Activated T-helper 17 cell treated with anti-CD3 and anti-CD28 coated beads, Interleukin-2, amount 50 U/mL, for 72 hours (primary cell): Measurements from ENCODE around the gene GKN1. TPM values are rescaled to one million over a fixed set of nuclear protein-coding genes. Genes with fewer than 3 reads are reported as not detected.

Experiments used
- ATAC-seq: fragments of 150-1000 bp; cut with Tn5 transposase; replicated peaks from 2 replicates; pipeline ENCODE4 v1.10.0; 2021; ENCODE audit warnings: mild to moderate bottlenecking, moderate library complexity
- H3K27ac Mint-ChIP-seq: one replicate; pipeline ENCODE4 v1.8.0; 2022; ENCODE audit warnings: mixed read lengths
- H3K27me3 Mint-ChIP-seq: one replicate; pipeline ENCODE4 v1.8.0; 2022; ENCODE audit warnings: mixed read lengths
- H3K36me3 Mint-ChIP-seq: one replicate; pipeline ENCODE4 v1.8.0; 2022; ENCODE audit warnings: low read depth, mild to moderate bottlenecking, mixed read lengths
- H3K4me1 Mint-ChIP-seq: one replicate; pipeline ENCODE4 v1.8.0; 2022; ENCODE audit warnings: mixed read lengths
- H3K4me3 Mint-ChIP-seq: one replicate; pipeline ENCODE4 v1.8.0; 2022; ENCODE audit warnings: mild to moderate bottlenecking, mixed read lengths
- H3K9me3 Mint-ChIP-seq: one replicate; pipeline ENCODE4 v1.8.0; 2022; ENCODE audit warnings: mixed read lengths
- total RNA-seq, 2 donors: library from RNA; stranded (reverse); gene quantifications; one replicate each; pipeline ENCODE4 v1.2.3, GENCODE V29; 2022

GKN1 gene
- total RNA-seq, 2 donors from 2014 or later: not detected

- Mint-ChIP-seq H3K27me3 (peaks cover 43% of the 10 kb centered on the region), H3K36me3 (no peaks in the 10 kb centered on the region), H3K9me3 (no peaks in the 10 kb centered on the region), H3K4me1 (no peaks in the 10 kb centered on the region), H3K27ac (no peak overlapping the region), H3K4me3 (no peak overlapping the region)
- no peak for ATAC-seq
Measured at GRCh38 chr2:68974946-68975665, 670 bp downstream of the GKN1 start.

- Mint-ChIP-seq H3K4me1 (no peaks in the 10 kb centered on the region), H3K27me3 (peaks cover 43% of the 10 kb centered on the region), H3K9me3 (no peaks in the 10 kb centered on the region), H3K27ac (no peak overlapping the region), H3K36me3 (no peaks in the 10 kb centered on the region), H3K4me3 (no peak overlapping the region)
- ATAC-seq: no peak
Measured at GRCh38 chr2:68975844-68976243, 1.4 kb downstream of the GKN1 start.

GRCh38 chr2:68977453-68977852 lies 3.0 kb downstream of the GKN1 start:
- Mint-ChIP-seq H3K27ac (no peak overlapping the region), H3K36me3 (no peaks in the 10 kb centered on the region), H3K4me3 (no peak overlapping the region), H3K4me1 (no peaks in the 10 kb centered on the region), H3K9me3 (no peaks in the 10 kb centered on the region), H3K27me3 (peaks cover 49% of the 10 kb centered on the region)
- no peak for ATAC-seq

GRCh38 chr2:68978098-68978497 lies 3.7 kb downstream of the GKN1 start:
- Mint-ChIP-seq H3K4me3 (no peak overlapping the region), H3K9me3 (no peaks in the 10 kb centered on the region), H3K36me3 (no peaks in the 10 kb centered on the region), H3K27me3 (peaks cover 44% of the 10 kb centered on the region), H3K4me1 (no peaks in the 10 kb centered on the region), H3K27ac (no peak overlapping the region)
- ATAC-seq: no peak

GRCh38 chr2:68980956-68981355 lies 6.5 kb downstream of the GKN1 start:
- no peak overlapping the region for H3K27ac Mint-ChIP-seq
- H3K4me3 Mint-ChIP-seq: no peak overlapping the region
- no peaks in the 10 kb centered on the region for H3K36me3 Mint-ChIP-seq
- H3K27me3 Mint-ChIP-seq: peaks cover 29% of the 10 kb centered on the region
- no peak for ATAC-seq
- H3K9me3 Mint-ChIP-seq: no peaks in the 10 kb centered on the region
- H3K4me1 Mint-ChIP-seq: no peaks in the 10 kb centered on the region

- H3K36me3 Mint-ChIP-seq: no peaks in the 10 kb centered on the region
- no peak overlapping the region for H3K4me3 Mint-ChIP-seq
- H3K4me1 Mint-ChIP-seq: no peaks in the 10 kb centered on the region
- no peak overlapping the region for H3K27ac Mint-ChIP-seq
- peaks cover 11% of the 10 kb centered on the region for H3K27me3 Mint-ChIP-seq
- no peak for ATAC-seq
- H3K9me3 Mint-ChIP-seq: no peaks in the 10 kb centered on the region
Measured at GRCh38 chr2:68987021-68987503, 12.6 kb downstream of the GKN1 start.

- Mint-ChIP-seq H3K9me3 (no peaks in the 10 kb centered on the region), H3K4me3 (no peak overlapping the region), H3K36me3 (no peaks in the 10 kb centered on the region), H3K27ac (no peak overlapping the region), H3K4me1 (no peaks in the 10 kb centered on the region), H3K27me3 (peaks cover 18% of the 10 kb centered on the region)
- ATAC-seq: no peak
Measured at GRCh38 chr2:68989035-68989434, 14.6 kb downstream of the GKN1 start.

GRCh38 chr2:68992341-68992740 lies 17.9 kb downstream of the GKN1 start:
- H3K9me3 Mint-ChIP-seq: no peaks in the 10 kb centered on the region
- H3K27me3 Mint-ChIP-seq: peaks cover 18% of the 10 kb centered on the region
- H3K4me3 Mint-ChIP-seq: no peak overlapping the region
- no peaks in the 10 kb centered on the region for H3K4me1 Mint-ChIP-seq
- no peak for ATAC-seq
- H3K36me3 Mint-ChIP-seq: no peaks in the 10 kb centered on the region
- H3K27ac Mint-ChIP-seq: no peak overlapping the region

- Mint-ChIP-seq H3K27me3 (peaks cover 18% of the 10 kb centered on the region), H3K36me3 (no peaks in the 10 kb centered on the region), H3K4me1 (no peaks in the 10 kb centered on the region), H3K4me3 (no peak overlapping the region), H3K27ac (no peak overlapping the region), H3K9me3 (no peaks in the 10 kb centered on the region)
- no peak for ATAC-seq
Measured at GRCh38 chr2:68992933-68993332, 18.5 kb downstream of the GKN1 start.

GRCh38 chr2:68993660-68994059 lies 19.2 kb downstream of the GKN1 start:
- ATAC-seq: no peak
- H3K27ac Mint-ChIP-seq: no peak overlapping the region
- H3K27me3 Mint-ChIP-seq: peaks cover 23% of the 10 kb centered on the region
- no peaks in the 10 kb centered on the region for H3K36me3 Mint-ChIP-seq
- H3K4me1 Mint-ChIP-seq: no peaks in the 10 kb centered on the region
- no peak overlapping the region for H3K4me3 Mint-ChIP-seq
- H3K9me3 Mint-ChIP-seq: no peaks in the 10 kb centered on the region

GRCh38 chr2:68994864-68995263 lies 20.4 kb downstream of the GKN1 start:
- no peak for ATAC-seq

GRCh38 chr2:68995916-68996315 lies 21.5 kb downstream of the GKN1 start:
- H3K27ac Mint-ChIP-seq: no peak overlapping the region
- no peaks in the 10 kb centered on the region for H3K4me1 Mint-ChIP-seq
- H3K27me3 Mint-ChIP-seq: peaks cover 16% of the 10 kb centered on the region
- H3K9me3 Mint-ChIP-seq: no peaks in the 10 kb centered on the region
- H3K4me3 Mint-ChIP-seq: no peak overlapping the region
- ATAC-seq: no peak
- no peaks in the 10 kb centered on the region for H3K36me3 Mint-ChIP-seq

More at GRCh38 chr2:68994864-68995263, 20.4 kb downstream of the GKN1 start:
- Mint-ChIP-seq H3K36me3 (no peaks in the 10 kb centered on the region), H3K27ac (no peak overlapping the region), H3K4me1 (no peaks in the 10 kb centered on the region), H3K9me3 (no peaks in the 10 kb centered on the region), H3K4me3 (no peak overlapping the region), H3K27me3 (peaks cover 23% of the 10 kb centered on the region)

GRCh38 chr2:68997401-68997800 lies 23.0 kb downstream of the GKN1 start:
- no peaks in the 10 kb centered on the region for H3K36me3 Mint-ChIP-seq
- H3K4me3 Mint-ChIP-seq: no peak overlapping the region
- H3K27me3 Mint-ChIP-seq: peaks cover 29% of the 10 kb centered on the region
- H3K27ac Mint-ChIP-seq: no peak overlapping the region
- peaks cover 6% of the 10 kb centered on the region for H3K9me3 Mint-ChIP-seq
- no peaks in the 10 kb centered on the region for H3K4me1 Mint-ChIP-seq
- no peak for ATAC-seq

- Mint-ChIP-seq H3K9me3 (peaks cover 13% of the 10 kb centered on the region), H3K27me3 (peaks cover 36% of the 10 kb centered on the region), H3K27ac (no peak overlapping the region), H3K36me3 (no peaks in the 10 kb centered on the region), H3K4me3 (no peak overlapping the region), H3K4me1 (no peaks in the 10 kb centered on the region)
- ATAC-seq: no peak
Measured at GRCh38 chr2:69001879-69002278, 27.4 kb downstream of the GKN1 start.

- Mint-ChIP-seq H3K4me1 (no peaks in the 10 kb centered on the region), H3K27ac (no peak overlapping the region), H3K36me3 (no peaks in the 10 kb centered on the region), H3K4me3 (no peak overlapping the region), H3K27me3 (peaks cover 30% of the 10 kb centered on the region), H3K9me3 (peaks cover 13% of the 10 kb centered on the region)
- no peak for ATAC-seq
Measured at GRCh38 chr2:69003731-69004130, 29.3 kb downstream of the GKN1 start.
